IMR-90 (cell line): Measurements from ENCODE around the gene BICD1. TPM values are rescaled to one million over a fixed set of nuclear protein-coding genes. Genes with fewer than 3 reads are reported as not detected.

ENCODE experiments used
- ATAC-seq: fragments of 200-7000 bp; cut with Tn5 transposase; 2 replicates; pipeline ENCODE4 v1.9.1; 2020; ENCODE audit warnings: low read depth, mild to moderate bottlenecking, moderate library complexity
- BruUV-seq: library from RNA; stranded (reverse); fragments of 400-500 nt; replicated peaks from 2 replicates; lab custom pipeline; 2021; lab: Mats Ljungman, UMichigan
- CTCF ChIA-PET: fragments of 300-600 bp; formaldehyde crosslinking; extraction: SDS; loops from one replicate; lab custom pipeline; 2021; ENCODE audit warnings: antibody characterized with exemption; lab: Yijun Ruan, JAX
- POLR2A ChIA-PET: fragments of 300-600 bp; sonication (Branson Sonifier 250); formaldehyde crosslinking; loops from one replicate; lab custom pipeline; 2022; ENCODE audit warnings: antibody characterized with exemption; ENCODE audit not compliant: unreplicated experiment; lab: Charles Lee
- DNase-seq: peaks from one replicate; pipeline ENCODE4 v3.0.0; 2013
- H2AFZ ChIP-seq: replicated peaks from 2 replicates; pipeline ENCODE3; 2013; ENCODE audit warnings: low read length, mild to moderate bottlenecking; ENCODE audit not compliant: poor library complexity
- H2AK5ac ChIP-seq: 2 replicates; pipeline ENCODE4 v1.6.1; 2013; ENCODE audit warnings: low read depth, low read length, inconsistent platforms
- H2AK9ac ChIP-seq: replicated peaks from 2 replicates; pipeline ENCODE3; 2013; ENCODE audit warnings: mild to moderate bottlenecking, low read depth, low read length, moderate library complexity; ENCODE audit not compliant: poor library complexity
- H2BK120ac ChIP-seq: 2 replicates; pipeline ENCODE4 v1.6.1; 2013; ENCODE audit warnings: low read depth, low read length, inconsistent platforms
- H2BK15ac ChIP-seq: 3 replicates; pipeline ENCODE4 v1.6.1; 2013; ENCODE audit warnings: low read depth, low read length, inconsistent platforms
- H2BK20ac ChIP-seq: 2 replicates; pipeline ENCODE4 v1.6.1; 2013; ENCODE audit warnings: low read depth, mild to moderate bottlenecking, inconsistent platforms, low read length, moderate library complexity
- H2BK5ac ChIP-seq: 2 replicates; pipeline ENCODE4 v1.6.1; 2013; ENCODE audit warnings: mild to moderate bottlenecking, low read depth, low read length, inconsistent platforms; ENCODE audit not compliant: poor library complexity, severe bottlenecking
- H3K14ac ChIP-seq: replicated peaks from 2 replicates; pipeline ENCODE4 v1.6.1; 2013; ENCODE audit warnings: low read depth, low read length, inconsistent platforms
- H3K18ac ChIP-seq: 2 replicates; pipeline ENCODE4 v1.6.1; 2013; ENCODE audit warnings: low read depth, low read length, control low read depth
- H3K23ac ChIP-seq: 2 replicates; pipeline ENCODE4 v1.6.1; 2013; ENCODE audit warnings: low read depth, low read length, inconsistent platforms
- H3K27ac ChIP-seq: 2 replicates; pipeline ENCODE4 v1.5.1; 2013; ENCODE audit warnings: mild to moderate bottlenecking, control low read depth, low read length; ENCODE audit not compliant: insufficient read depth
- H3K27me3 ChIP-seq: 2 replicates; pipeline ENCODE4 v1.6.1; 2013; ENCODE audit warnings: low read length; ENCODE audit not compliant: control insufficient read depth, insufficient read depth
- H3K36me3 ChIP-seq: 2 replicates; pipeline ENCODE4 v1.6.1; 2013; ENCODE audit warnings: low read length, mixed read lengths; ENCODE audit not compliant: control insufficient read depth, insufficient read depth
- H3K4ac ChIP-seq: 2 replicates; pipeline ENCODE4 v1.6.1; 2013; ENCODE audit warnings: low read depth, low read length, inconsistent platforms
- H3K4me1 ChIP-seq: 2 replicates; pipeline ENCODE4 v1.6.1; 2013; ENCODE audit warnings: low read length, mixed read lengths; ENCODE audit not compliant: control insufficient read depth, insufficient read depth
- H3K4me2 ChIP-seq: 2 replicates; pipeline ENCODE4 v1.6.1; 2013; ENCODE audit warnings: low read depth, mild to moderate bottlenecking, control low read depth, low read length, moderate library complexity
- H3K4me3 ChIP-seq: 2 replicates; pipeline ENCODE4 v1.5.1; 2013; ENCODE audit warnings: low read depth, mild to moderate bottlenecking, control low read depth, low read length, moderate library complexity; ENCODE audit not compliant: insufficient read depth
- H3K56ac ChIP-seq: 2 replicates; pipeline ENCODE4 v1.6.1; 2013; ENCODE audit warnings: low read length, inconsistent platforms; ENCODE audit not compliant: insufficient read depth; ENCODE audit errors: extremely low read depth
- H3K79me1 ChIP-seq, 2 experiments: 2 replicates each; pipeline ENCODE4 v1.6.1; 2013; ENCODE audit warnings: low read length in 2 of 2, inconsistent platforms in 1 of 2, low read depth in 1 of 2
- H3K9ac ChIP-seq: 2 replicates; pipeline ENCODE4 v1.6.1; 2013; ENCODE audit warnings: low read depth, low read length, control low read depth
- H3K9me1 ChIP-seq: 2 replicates; pipeline ENCODE4 v1.6.1; 2013; ENCODE audit warnings: low read length, inconsistent platforms; ENCODE audit not compliant: insufficient read depth
- H3K9me3 ChIP-seq: 2 replicates; pipeline ENCODE4 v1.6.1; 2013; ENCODE audit warnings: low read length; ENCODE audit not compliant: control insufficient read depth, insufficient read depth
- H4K20me1 ChIP-seq: 2 replicates; pipeline ENCODE4 v1.6.1; 2013; ENCODE audit warnings: low read length, inconsistent platforms; ENCODE audit not compliant: insufficient read depth
- H4K5ac ChIP-seq: 2 replicates; pipeline ENCODE4 v1.6.1; 2013; ENCODE audit warnings: mild to moderate bottlenecking, low read depth, low read length, control low read depth
- H4K8ac ChIP-seq, 2 experiments: 2 replicates each; pipeline ENCODE4 v1.6.1; 2013; ENCODE audit warnings: low read depth in 2 of 2, low read length in 2 of 2, control low read depth in 1 of 2, inconsistent platforms in 1 of 2
- H4K91ac ChIP-seq: 2 replicates; pipeline ENCODE4 v1.6.1; 2013; ENCODE audit warnings: low read depth, low read length, inconsistent platforms; ENCODE audit not compliant: insufficient read depth
- BHLHE40 ChIP-seq: fragments of 150-350 bp; IDR thresholded peaks from 2 replicates; pipeline ENCODE4 v1.6.1; 2016; ENCODE audit warnings: mild to moderate bottlenecking, low read depth, low read length
- CHD1 ChIP-seq: IDR thresholded peaks from 2 replicates; pipeline ENCODE4 v1.6.1; 2012; ENCODE audit warnings: low read depth, low read length, improper control_type of control experiment
- MAFK ChIP-seq: IDR thresholded peaks from 2 replicates; pipeline ENCODE4 v1.6.1; 2012; ENCODE audit warnings: low read depth, low read length, improper control_type of control experiment
- RAD21 ChIP-seq: IDR thresholded peaks from 2 replicates; pipeline ENCODE4 v1.6.1; 2012; ENCODE audit warnings: low read length, improper control_type of control experiment
- RFX5 ChIP-seq: IDR thresholded peaks from 2 replicates; pipeline ENCODE4 v1.8.0; 2012; ENCODE audit warnings: low read depth, mild to moderate bottlenecking, low read length, moderate library complexity
- SMC3 ChIP-seq: fragments of 150-350 bp; IDR thresholded peaks from 2 replicates; pipeline ENCODE4 v1.6.1; 2016; ENCODE audit warnings: low read depth, mild to moderate bottlenecking, antibody characterized with exemption, low read length, moderate library complexity
- WGBS, 2 experiments: methylation state at CpG; one replicate each; pipeline versions ENCODE4 v1.1.5 to v1.1.7; 2013; ENCODE audit warnings: missing lambda C conversion rate in 2 of 2; ENCODE audit not compliant: insufficient read length in 1 of 2; ENCODE audit errors: extremely low coverage in 2 of 2; 5-methylcytosine and 5-hydroxymethylcytosine counted together
- dilution Hi-C: fragments of 300-500 bp; cut with HindIII; formaldehyde crosslinking; loops from one replicate; pipeline ENCODE4 v1.14.3; 2018; ENCODE audit warnings: low sequenced_read_pairs; ENCODE audit not compliant: unreplicated experiment
- in situ Hi-C: fragments of 300-500 bp; cut with MboI; formaldehyde crosslinking; loops from 3 replicates; pipeline ENCODE4 v1.14.3; 2019; ENCODE audit warnings: low sequenced_read_pairs, inconsistent platforms, mixed read lengths
- intact Hi-C: fragments of 100-400 bp; cut with micrococcal nuclease; formaldehyde crosslinking; loops from 2 replicates; pipeline ENCODE4 v1.10.0; 2022
- polyA plus RNA-seq, 3 experiments: library from polyadenylated mRNA; depleted of rRNA; stranded (reverse); fragments of >200 nt; gene quantifications; 2 replicates each; pipeline ENCODE4 v1.2.3, GENCODE V29; 2012; ENCODE audit warnings: low replicate concordance in 1 of 3
- total RNA-seq: library from RNA; depleted of rRNA; stranded (reverse); fragments of >200 nt; gene quantifications from 2 replicates; pipeline ENCODE4 v1.2.3, GENCODE V29; 2012

Gene BICD1
- total and polyA plus RNA-seq, 2 of the 4 experiments (the other 2 are of a cell fraction), result 17.2 to 21.8 TPM

DNA sequence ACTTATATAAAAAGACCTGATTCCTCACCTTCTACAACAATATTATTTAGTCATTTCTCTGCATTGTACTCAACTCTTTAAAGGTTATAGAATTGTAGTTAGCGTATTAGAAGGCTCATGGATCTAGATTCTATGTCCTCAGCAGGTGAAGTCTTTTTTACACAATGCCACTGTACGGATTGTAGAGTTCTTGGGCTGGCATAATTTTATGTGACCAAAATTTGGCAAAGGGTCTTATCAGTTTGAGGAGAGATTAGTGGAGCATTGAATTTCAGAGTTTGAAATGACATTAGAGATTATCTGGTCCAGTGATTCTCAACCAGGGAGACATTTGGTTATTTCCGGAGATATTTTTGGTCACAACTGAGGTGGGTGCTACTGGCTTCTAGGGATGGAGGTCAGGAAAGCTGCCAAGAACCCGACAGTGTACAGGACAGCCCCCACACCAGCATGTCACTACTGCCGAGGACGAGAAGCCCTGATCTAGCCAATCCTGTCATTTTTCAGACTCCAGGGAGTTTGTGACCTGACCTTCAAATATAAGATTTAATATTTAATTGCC lies 63.9 kb downstream of the BICD1 start:
- Histone ChIP-seq H3K4me3 (no peak overlapping the region), H2BK120ac (no peak overlapping the region), H2AK5ac (no peak overlapping the region), H3K23ac (no peak overlapping the region), H3K9ac (no peak overlapping the region), H2AK9ac (no peak overlapping the region), H3K79me1 (peaks cover 17 to 40% of the 10 kb centered on the region in 2 experiments), H2AFZ (no peak overlapping the region), H3K9me3 (no peaks in the 10 kb centered on the region), H2BK15ac (no peak overlapping the region), H3K27ac (no peak overlapping the region), H4K5ac (no peak overlapping the region), H3K18ac (no peak overlapping the region), H4K8ac (no peak overlapping the region), H3K27me3 (no peaks in the 10 kb centered on the region), H3K4me1 (no peaks in the 10 kb centered on the region), H4K91ac (no peak overlapping the region), H3K9me1 (peaks cover 7% of the 10 kb centered on the region; the same call in 1 of the 2 replicates), H2BK20ac (no peak overlapping the region), H3K14ac (no peak overlapping the region), H3K36me3 (no peaks in the 10 kb centered on the region), H4K20me1 (peaks cover 8% of the 10 kb centered on the region; the same call in 1 of the 2 replicates), H3K56ac (no peak overlapping the region), H3K4ac (no peak overlapping the region), H2BK5ac (no peak overlapping the region), H3K4me2 (no peak overlapping the region)
- no peak for TF ChIP-seq MAFK
- TF ChIP-seq RFX5, result no peak
- TF ChIP-seq CHD1, result no peak
- TF ChIP-seq RAD21, result no peak
- TF ChIP-seq SMC3, result no peak
- TF ChIP-seq BHLHE40, result no peak
- in situ Hi-C loops, result no loop called here
- POLR2A ChIA-PET, result no interaction called here
- CTCF ChIA-PET, result no interaction called here
- DNase-seq, result no peak
- BruUV-seq, result no TSS peak
- no peak for ATAC-seq
- dilution Hi-C loops, result no loop called here
- intact Hi-C loops, result no loop called here
- WGBS, 2 experiments, result no CpG with 5 or more reads among the region's 6 CpGs
